GM12878 (cell line): ENCODE data around the gene GGCX. TPM values are rescaled to one million over a fixed set of nuclear protein-coding genes. Genes with fewer than 3 reads are reported as not detected.

Experiments used
- CBX5 ChIP-seq: sonication (generic); IDR thresholded peaks from 2 replicates; pipeline ENCODE4 v1.6.1; 2016; ENCODE audit warnings: low read depth, moderate library complexity, mild to moderate bottlenecking, inconsistent platforms
- CHD1 ChIP-seq: IDR thresholded peaks from 2 replicates; pipeline ENCODE4 v1.6.1; 2012; ENCODE audit warnings: low read depth, low read length, improper control_type of control experiment
- FOS ChIP-seq: IDR thresholded peaks from 3 replicates; pipeline ENCODE4 v1.6.1; 2011; ENCODE audit warnings: borderline replicate concordance; ENCODE audit not compliant: insufficient read length; ENCODE audit errors: extremely low read depth
- GABPA ChIP-seq: IDR thresholded peaks from 2 replicates; pipeline ENCODE4 v1.6.1; 2014; ENCODE audit warnings: antibody characterized with exemption, low read depth, mild to moderate bottlenecking, inconsistent platforms
- HDGF ChIP-seq: fragments of 450-650 bp; IDR thresholded peaks from 2 replicates; pipeline ENCODE4 v1.6.1; 2016; ENCODE audit warnings: antibody characterized with exemption
- MAX ChIP-seq: IDR thresholded peaks from 2 replicates; pipeline ENCODE4 v1.6.1; 2012; ENCODE audit warnings: low read depth, low read length, improper control_type of control experiment
- RUNX3 ChIP-seq: IDR thresholded peaks from 2 replicates; pipeline ENCODE4 v1.6.1; 2012; ENCODE audit warnings: low read length, inconsistent platforms
- SP1 ChIP-seq: IDR thresholded peaks from one replicate; pipeline ENCODE4 v1.6.1; 2011; ENCODE audit warnings: low read depth, low read length
- WRNIP1 ChIP-seq: IDR thresholded peaks from 2 replicates; pipeline ENCODE4 v1.6.1; 2011; ENCODE audit warnings: low read depth, low read length, improper control_type of control experiment, borderline replicate concordance
- YBX1 ChIP-seq: fragments of 450-650 bp; IDR thresholded peaks from 2 replicates; pipeline ENCODE4 v1.6.1; 2016; ENCODE audit warnings: antibody characterized with exemption
- ZBTB11 ChIP-seq: fragments of 450-650 bp; formaldehyde crosslinking; IDR thresholded peaks from 2 replicates; pipeline ENCODE4 v1.5.0; 2022; ENCODE audit warnings: mild to moderate bottlenecking, missing genetic modification characterization
- ZNF592 ChIP-seq: fragments of 450-650 bp; IDR thresholded peaks from 2 replicates; pipeline ENCODE4 v1.6.1; 2017; ENCODE audit warnings: mild to moderate bottlenecking, moderate library complexity
- polyA plus RNA-seq, 11 experiments: library from polyadenylated mRNA; depleted of rRNA in 4 of 11; unstranded in 6 of 11; stranded (reverse) in 5 of 11; fragments of >200 nt; fragmentation: Nextera tagmentation in 4 of 11; fragmentation: Illumina TruSeq in 1 of 11; extraction: Ambion mirVana in 4 of 11; extraction: Trizol in 1 of 11; gene quantifications; 1 replicate in 1 of 11; 2 replicates in 10 of 11; pipeline versions ENCODE4 v1.2.1 to v1.2.3, GENCODE V29; 2011 to 2016; ENCODE audit warnings: inconsistent platforms in 2 of 11, missing spikeins in 2 of 11, low read depth in 1 of 11
- total RNA-seq, 4 experiments: library from RNA; depleted of rRNA in 3 of 4; stranded (reverse); fragments of >200 nt in 3 of 4; fragmentation: Illumina TruSeq in 1 of 4; extraction: Trizol in 1 of 4; gene quantifications; 2 replicates each; pipeline versions ENCODE4 v1.2.1 to v1.2.3, GENCODE V29; 2013 to 2021

GGCX gene
- total and polyA plus RNA-seq, 10 of the 15 experiments (the other 5 are each of a cell fraction or from before 2014, with no cell fraction given) = 18.1 to 52.7 (median 25.0) TPM

GRCh38 chr2:85600235-85600575 is 38.9 kb upstream of the GGCX start (continued):
- TF ChIP-seq ZNF592 = no peak
- TF ChIP-seq FOS = no peak
- no peak for TF ChIP-seq CBX5
- TF ChIP-seq YBX1 = no peak
- TF ChIP-seq SP1 = no peak
- TF ChIP-seq WRNIP1 = no peak
- TF ChIP-seq CHD1 = no peak
- TF ChIP-seq HDGF = no peak
- TF ChIP-seq MAX = no peak
- no peak for TF ChIP-seq GABPA
- no peak for TF ChIP-seq RUNX3
- TF ChIP-seq ZBTB11 (CRISPR knock-in tag) = no peak
